SK-N-SH treated with all-trans-retinoic acid at 6 μM for 48 hours (cell line): ENCODE data around the gene GUCA2B.

Source experiments
- ATAC-seq: fragments of 200-7000 bp; cut with Tn5 transposase; 3 replicates; pipeline ENCODE4 v1.9.1; 2020; ENCODE audit warnings: mild to moderate bottlenecking, moderate library complexity
- ARNTL ChIP-seq: fragments of 450-650 bp; formaldehyde crosslinking; IDR thresholded peaks from 2 replicates; pipeline ENCODE4 v1.5.0; 2020; ENCODE audit warnings: low read depth, mild to moderate bottlenecking, moderate library complexity, borderline replicate concordance
- BACH2 ChIP-seq: fragments of 250-450 bp; sonication (Bioruptor Pico); IDR thresholded peaks from 2 replicates; pipeline ENCODE4 v1.9.0; 2021; ENCODE audit warnings: mild to moderate bottlenecking, borderline replicate concordance
- CREB5 ChIP-seq: fragments of 250-450 bp; sonication (Bioruptor Pico); IDR thresholded peaks from 2 replicates; pipeline ENCODE4 v1.5.1; 2020; ENCODE audit warnings: low read depth, mild to moderate bottlenecking, moderate library complexity
- ESRRG ChIP-seq: fragments of 250-450 bp; sonication (Bioruptor Pico); IDR thresholded peaks from 2 replicates; pipeline ENCODE4 v1.6.1; 2021; ENCODE audit warnings: mild to moderate bottlenecking
- GLIS3 ChIP-seq: fragments of 250-450 bp; sonication (Bioruptor Pico); IDR thresholded peaks from 2 replicates; pipeline ENCODE4 v1.5.0; 2020; ENCODE audit warnings: mild to moderate bottlenecking, moderate library complexity
- ISL1 ChIP-seq: fragments of 250-450 bp; sonication (Bioruptor Pico); IDR thresholded peaks from 2 replicates; pipeline ENCODE4 v2.1.2; 2022; ENCODE audit warnings: mild to moderate bottlenecking, moderate library complexity
- OSR1 ChIP-seq: fragments of 250-450 bp; sonication (Bioruptor Pico); IDR thresholded peaks from 2 replicates; pipeline ENCODE4 v1.8.0; 2022; ENCODE audit warnings: moderate library complexity, mild to moderate bottlenecking, inconsistent platforms
- PATZ1 ChIP-seq: fragments of 250-450 bp; sonication (Bioruptor Pico); IDR thresholded peaks from 2 replicates; pipeline ENCODE4 v1.8.0; 2020; ENCODE audit warnings: mild to moderate bottlenecking, moderate library complexity, borderline replicate concordance
- POU6F1 ChIP-seq: fragments of 250-450 bp; sonication (Bioruptor Pico); IDR thresholded peaks from 2 replicates; pipeline ENCODE4 v1.8.0; 2021; ENCODE audit warnings: low read depth, mild to moderate bottlenecking, moderate library complexity, borderline replicate concordance
- PPARA ChIP-seq: fragments of 250-450 bp; sonication (Bioruptor Pico); IDR thresholded peaks from 2 replicates; pipeline ENCODE4 v1.5.0; 2020; ENCODE audit warnings: mild to moderate bottlenecking, borderline replicate concordance
- RARB ChIP-seq: fragments of 250-450 bp; sonication (Bioruptor Pico); IDR thresholded peaks from 2 replicates; pipeline ENCODE4 v1.8.0; 2021; ENCODE audit warnings: mild to moderate bottlenecking, moderate library complexity
- SNAI2 ChIP-seq: fragments of 250-450 bp; sonication (Bioruptor Pico); IDR thresholded peaks from 2 replicates; pipeline ENCODE4 v1.5.0; 2020; ENCODE audit warnings: mild to moderate bottlenecking, moderate library complexity
- TCF4 ChIP-seq: fragments of 250-450 bp; sonication (Bioruptor Pico); IDR thresholded peaks from 2 replicates; pipeline ENCODE4 v1.8.0; 2021; ENCODE audit warnings: mild to moderate bottlenecking, moderate library complexity, borderline replicate concordance
- TOX ChIP-seq: fragments of 250-450 bp; sonication (Bioruptor Pico); IDR thresholded peaks from 2 replicates; pipeline ENCODE4 v1.8.0; 2021; ENCODE audit warnings: mild to moderate bottlenecking, moderate library complexity, borderline replicate concordance
- TSHZ2 ChIP-seq: fragments of 250-450 bp; sonication (Bioruptor Pico); IDR thresholded peaks from 2 replicates; pipeline ENCODE4 v1.5.0; 2020; ENCODE audit warnings: mild to moderate bottlenecking, moderate library complexity
- ZC3H10 ChIP-seq: fragments of 250-450 bp; sonication (Bioruptor Pico); IDR thresholded peaks from 2 replicates; pipeline ENCODE4 v1.5.1; 2021; ENCODE audit warnings: mild to moderate bottlenecking, moderate library complexity
- ZFP3 ChIP-seq: fragments of 250-450 bp; sonication (Bioruptor Pico); IDR thresholded peaks from 2 replicates; pipeline ENCODE4 v1.5.0; 2020; ENCODE audit warnings: mild to moderate bottlenecking, moderate library complexity
- ZFP30 ChIP-seq: fragments of 450-650 bp; formaldehyde crosslinking; IDR thresholded peaks from 2 replicates; pipeline ENCODE4 v1.5.0; 2022; ENCODE audit warnings: mild to moderate bottlenecking, moderate library complexity
- ZNF70 ChIP-seq: fragments of 450-650 bp; formaldehyde crosslinking; IDR thresholded peaks from 2 replicates; pipeline ENCODE4 v1.5.0; 2020; ENCODE audit warnings: mild to moderate bottlenecking, moderate library complexity
- ZNF8 ChIP-seq: fragments of 450-650 bp; formaldehyde crosslinking; IDR thresholded peaks from 2 replicates; pipeline ENCODE4 v1.5.0; 2020; ENCODE audit warnings: mild to moderate bottlenecking, moderate library complexity
- TF ChIP-seq, protein P1 (sequence below): fragments of 250-450 bp; sonication (Bioruptor Pico); IDR thresholded peaks from 2 replicates; pipeline ENCODE4 v1.5.1; 2021; ENCODE audit warnings: mild to moderate bottlenecking, moderate library complexity

The GUCA2B gene

DNA sequence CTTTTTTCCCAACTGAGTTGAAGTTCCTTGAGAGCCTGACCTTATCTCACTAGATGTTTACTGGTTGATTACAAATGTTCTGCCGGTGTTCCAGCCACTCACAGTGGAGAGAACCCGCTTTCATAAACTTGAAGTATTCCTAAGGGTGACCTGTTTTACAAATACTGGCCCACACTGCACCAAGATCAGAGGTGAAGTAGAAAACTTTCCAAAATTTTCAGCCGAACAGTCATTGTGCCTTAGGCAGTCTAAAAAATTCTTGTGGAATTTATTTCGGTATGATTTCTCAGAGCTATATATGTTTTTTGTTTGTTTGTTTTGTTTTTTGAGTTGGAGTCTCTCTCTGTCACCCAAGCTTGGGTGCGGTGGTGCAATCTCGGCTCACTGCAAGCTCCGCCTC lies 44.9 kb upstream of the GUCA2B start (continued):
- TF ChIP-seq, protein P1, sequence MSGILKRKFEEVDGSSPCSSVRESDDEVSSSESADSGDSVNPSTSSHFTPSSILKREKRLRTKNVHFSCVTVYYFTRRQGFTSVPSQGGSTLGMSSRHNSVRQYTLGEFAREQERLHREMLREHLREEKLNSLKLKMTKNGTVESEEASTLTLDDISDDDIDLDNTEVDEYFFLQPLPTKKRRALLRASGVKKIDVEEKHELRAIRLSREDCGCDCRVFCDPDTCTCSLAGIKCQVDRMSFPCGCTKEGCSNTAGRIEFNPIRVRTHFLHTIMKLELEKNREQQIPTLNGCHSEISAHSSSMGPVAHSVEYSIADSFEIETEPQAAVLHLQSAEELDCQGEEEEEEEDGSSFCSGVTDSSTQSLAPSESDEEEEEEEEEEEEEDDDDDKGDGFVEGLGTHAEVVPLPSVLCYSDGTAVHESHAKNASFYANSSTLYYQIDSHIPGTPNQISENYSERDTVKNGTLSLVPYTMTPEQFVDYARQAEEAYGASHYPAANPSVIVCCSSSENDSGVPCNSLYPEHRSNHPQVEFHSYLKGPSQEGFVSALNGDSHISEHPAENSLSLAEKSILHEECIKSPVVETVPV: no peak
- no peak for TF ChIP-seq SNAI2
- TF ChIP-seq PPARA (CRISPR knock-in tag): no peak
- no peak for TF ChIP-seq BACH2
- no peak for TF ChIP-seq ISL1 (CRISPR knock-in tag)
- TF ChIP-seq ZNF70 (CRISPR knock-in tag): no peak
- TF ChIP-seq ZFP30 (CRISPR knock-in tag): no peak

GRCh38 chr1:42109600-42109999 lies 43.6 kb upstream of the GUCA2B start:
- TF ChIP-seq ZC3H10 (CRISPR knock-in tag) (no peak), TOX (CRISPR knock-in tag) (no peak), TCF4 (no peak), ZNF8 (no peak), ISL1 (CRISPR knock-in tag) (no peak), RARB (CRISPR knock-in tag) (no peak), GLIS3 (CRISPR knock-in tag) (no peak), ZFP3 (no peak), OSR1 (CRISPR knock-in tag) (no peak), POU6F1 (CRISPR knock-in tag) (no peak)
- TF ChIP-seq, all 23 proteins: peak for 0
- ATAC-seq: no peak

GRCh38 chr1:42114229-42114628 lies 39.0 kb upstream of the GUCA2B start:
- TF ChIP-seq RARB (CRISPR knock-in tag) (no peak), ZFP30 (CRISPR knock-in tag) (no peak), ZNF70 (CRISPR knock-in tag) (no peak), ISL1 (CRISPR knock-in tag) (no peak), TOX (CRISPR knock-in tag) (no peak), SNAI2 (no peak), ZFP3 (no peak), TCF4 (no peak), CREB5 (CRISPR knock-in tag) (no peak), TSHZ2 (CRISPR knock-in tag) (no peak), ARNTL (CRISPR knock-in tag) (no peak), ZNF8 (no peak), PPARA (CRISPR knock-in tag) (no peak), PATZ1 (CRISPR knock-in tag) (no peak), GLIS3 (CRISPR knock-in tag) (no peak)
- no peak for ATAC-seq

GRCh38 chr1:42117214-42117613 lies 36.0 kb upstream of the GUCA2B start:
- ATAC-seq: no peak
- no peak for TF ChIP-seq GLIS3 (CRISPR knock-in tag)
- TF ChIP-seq, protein P1: no peak
- no peak for TF ChIP-seq TSHZ2 (CRISPR knock-in tag)
- TF ChIP-seq ZFP30 (CRISPR knock-in tag): no peak
- TF ChIP-seq ZC3H10 (CRISPR knock-in tag): no peak
- no peak for TF ChIP-seq RARB (CRISPR knock-in tag)
- TF ChIP-seq ESRRG (CRISPR knock-in tag): no peak
- no peak for TF ChIP-seq TOX (CRISPR knock-in tag)
- TF ChIP-seq TCF4: no peak
